Sigmoid colon (tissue), 4 donors: ENCODE data around the gene SPOCK1.

Experiments used
- CTCF ChIP-seq, 4 experiments: fragments of 450-650 bp in 3 of 4; fragments of 200-600 bp in 1 of 4; IDR thresholded peaks; one replicate each; pipeline ENCODE4 v1.5.1; 2016 to 2019; ENCODE audit warnings: antibody characterized with exemption in 4 of 4, mild to moderate bottlenecking in 3 of 4, moderate library complexity in 2 of 4
- EP300 ChIP-seq, 4 donors: sonication (generic); formaldehyde crosslinking; IDR thresholded peaks; one replicate each; pipeline ENCODE4 v1.6.1; 2017; ENCODE audit warnings: antibody characterized with exemption in 4 of 4
- POLR2A ChIP-seq, 2 donors: fragments of 450-650 bp; IDR thresholded peaks; one replicate each; pipeline ENCODE4 v1.6.1; 2016; ENCODE audit warnings: antibody characterized with exemption in 2 of 2, mild to moderate bottlenecking in 2 of 2, moderate library complexity in 2 of 2
- POLR2AphosphoS5 ChIP-seq, 4 donors: sonication (generic); formaldehyde crosslinking; IDR thresholded peaks; one replicate each; pipeline ENCODE4 v1.6.1; 2017; ENCODE audit warnings: antibody characterized with exemption in 4 of 4

DNA sequence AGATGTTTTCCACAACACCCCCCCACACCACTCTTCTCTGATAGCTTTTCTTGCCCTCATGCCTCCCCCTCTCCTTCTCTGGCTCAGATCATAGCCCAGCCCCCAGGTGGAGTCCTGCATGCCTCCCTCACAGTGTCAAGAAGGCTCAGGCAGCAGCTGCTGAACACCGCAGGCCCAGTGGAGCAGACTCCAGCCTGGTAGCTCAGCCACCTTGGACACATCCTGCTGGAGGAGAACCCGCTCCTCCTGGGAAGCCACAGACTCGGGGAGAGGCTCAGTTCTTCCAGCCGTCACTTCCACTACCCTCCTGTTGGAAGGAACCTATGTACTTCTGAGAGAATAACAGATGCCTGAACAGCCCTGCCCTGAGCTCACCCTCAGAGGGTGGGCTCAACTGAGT is 143.4 kb downstream of the SPOCK1 start:
- TF ChIP-seq POLR2A (IDR thresholded peaks at IDR 0.05) (no peak), CTCF (IDR thresholded peaks at IDR 0.05) (no peak), POLR2AphosphoS5 (IDR thresholded peaks at IDR 0.05) (no peak), EP300 (IDR thresholded peaks at IDR 0.05) (no peak)
